Mesenchymal stem cell (in vitro differentiated cells and primary cell): ENCODE measurements around the gene WLS.

ENCODE experiments used
- DNase-seq: peaks from one replicate; pipeline ENCODE4 v3.0.0-alpha.2; 2013
- H2AFZ ChIP-seq: one replicate; pipeline ENCODE4 v1.6.1; 2013; ENCODE audit warnings: low read depth, mild to moderate bottlenecking, control low read depth, inconsistent platforms, low read length, moderate library complexity
- H2AK5ac ChIP-seq: 2 replicates; pipeline ENCODE4 v1.6.1; 2013; ENCODE audit warnings: low read length, moderate library complexity, mild to moderate bottlenecking, inconsistent platforms; ENCODE audit not compliant: severe bottlenecking
- H2BK120ac ChIP-seq: one replicate; pipeline ENCODE4 v1.6.1; 2013; ENCODE audit warnings: low read depth, mild to moderate bottlenecking, inconsistent platforms, low read length, moderate library complexity
- H2BK12ac ChIP-seq, 2 experiments: one replicate each; pipeline ENCODE4 v1.6.1; 2013; ENCODE audit warnings: inconsistent platforms in 2 of 2, low read length in 2 of 2, mild to moderate bottlenecking in 2 of 2, moderate library complexity in 2 of 2, control low read depth in 1 of 2
- H2BK15ac ChIP-seq: one replicate; pipeline ENCODE4 v1.6.1; 2013; ENCODE audit warnings: mild to moderate bottlenecking, low read depth, inconsistent platforms; ENCODE audit not compliant: poor library complexity, severe bottlenecking
- H2BK5ac ChIP-seq: 2 replicates; pipeline ENCODE4 v1.6.1; 2013; ENCODE audit warnings: low read depth, mild to moderate bottlenecking, low read length, control low read depth, inconsistent platforms; ENCODE audit not compliant: poor library complexity, severe bottlenecking
- H3K14ac ChIP-seq, 2 experiments: one replicate each; pipeline ENCODE4 v1.6.1; 2013; ENCODE audit warnings: inconsistent platforms in 2 of 2, low read length in 2 of 2, control low read depth in 1 of 2, mild to moderate bottlenecking in 1 of 2, moderate library complexity in 1 of 2
- H3K18ac ChIP-seq, 2 experiments: one replicate each; pipeline ENCODE4 v1.6.1; 2013; ENCODE audit warnings: inconsistent platforms in 2 of 2, low read length in 2 of 2, control low read depth in 1 of 2, low read depth in 1 of 2, mild to moderate bottlenecking in 1 of 2
- H3K23ac ChIP-seq, 2 experiments: one replicate each; pipeline ENCODE4 v1.6.1; 2013; ENCODE audit warnings: inconsistent platforms in 2 of 2, low read length in 2 of 2, mild to moderate bottlenecking in 2 of 2, moderate library complexity in 2 of 2, control low read depth in 1 of 2
- H3K27ac ChIP-seq: 2 replicates; pipeline ENCODE4 v1.5.1; 2013; ENCODE audit warnings: mild to moderate bottlenecking, moderate library complexity, low read length, control low read depth, inconsistent platforms; ENCODE audit not compliant: poor library complexity, severe bottlenecking
- H3K27me3 ChIP-seq, 2 experiments: 2 replicates each; pipeline versions ENCODE4 v1.6.1 to v1.7.0; 2013; ENCODE audit warnings: low read length in 2 of 2, mild to moderate bottlenecking in 2 of 2, moderate library complexity in 2 of 2, control low read depth in 1 of 2, inconsistent platforms in 1 of 2; ENCODE audit not compliant: control insufficient read depth in 1 of 2, insufficient read depth in 1 of 2
- H3K36me3 ChIP-seq, 2 experiments: 2 replicates each; pipeline versions ENCODE4 v1.6.1 to v1.7.0; 2013; ENCODE audit warnings: low read length in 2 of 2, control low read depth in 1 of 2, inconsistent platforms in 1 of 2, low read depth in 1 of 2, mild to moderate bottlenecking in 1 of 2; ENCODE audit not compliant: insufficient read depth in 2 of 2, control insufficient read depth in 1 of 2
- H3K4ac ChIP-seq, 2 experiments: one replicate each; pipeline ENCODE4 v1.6.1; 2013; ENCODE audit warnings: inconsistent platforms in 2 of 2, low read length in 2 of 2, mild to moderate bottlenecking in 2 of 2, moderate library complexity in 2 of 2, control low read depth in 1 of 2, low read depth in 1 of 2
- H3K4me1 ChIP-seq: 2 replicates; pipeline ENCODE4 v1.6.1; 2013; ENCODE audit warnings: low read depth, low read length, control low read depth; ENCODE audit not compliant: control insufficient read depth, insufficient read depth
- H3K4me2 ChIP-seq: 2 replicates; pipeline ENCODE4 v1.6.1; 2013; ENCODE audit warnings: low read length, mild to moderate bottlenecking, inconsistent platforms; ENCODE audit not compliant: poor library complexity, severe bottlenecking
- H3K4me3 ChIP-seq, 2 experiments: 2 replicates each; pipeline versions ENCODE4 v1.5.1 to v1.7.0; 2013; ENCODE audit warnings: low read length in 2 of 2, mild to moderate bottlenecking in 2 of 2, control low read depth in 1 of 2, low read depth in 1 of 2; ENCODE audit not compliant: insufficient read depth in 1 of 2
- H3K79me1 ChIP-seq: replicated peaks from 2 replicates; pipeline ENCODE4 v1.6.1; 2013; ENCODE audit warnings: mild to moderate bottlenecking, control low read depth, low read length, inconsistent platforms; ENCODE audit not compliant: poor library complexity, severe bottlenecking
- H3K9ac ChIP-seq: 2 replicates; pipeline ENCODE4 v1.7.0; 2013; ENCODE audit warnings: mild to moderate bottlenecking, low read length, moderate library complexity
- H3K9me3 ChIP-seq: 2 replicates; pipeline ENCODE4 v1.7.0; 2013; ENCODE audit warnings: mild to moderate bottlenecking, low read length; ENCODE audit not compliant: control insufficient read depth
- H4K8ac ChIP-seq: one replicate; pipeline ENCODE4 v1.6.1; 2013; ENCODE audit warnings: inconsistent platforms, mild to moderate bottlenecking, low read length, moderate library complexity
- H4K91ac ChIP-seq: one replicate; pipeline ENCODE4 v1.6.1; 2013; ENCODE audit warnings: mild to moderate bottlenecking, low read length, inconsistent platforms
- WGBS: methylation state at CpG from one replicate; pipeline ENCODE4 v1.1.7; 2013; ENCODE audit warnings: mixed read lengths; 5-methylcytosine and 5-hydroxymethylcytosine counted together

The WLS gene

GRCh38 chr1:68112835-68113243, 119.5 kb downstream of the WLS start:
- Histone ChIP-seq H3K23ac (no peak overlapping the region), H3K18ac (no peak overlapping the region), H3K4me1 (peaks cover 3% of the 10 kb centered on the region), H3K79me1 (no peaks in the 10 kb centered on the region), H2BK12ac (no peak overlapping the region), H2BK5ac (no peak overlapping the region), H2AK5ac (no peak overlapping the region), H3K9ac (no peak overlapping the region), H3K9me3 (no peaks in the 10 kb centered on the region), H3K27me3 (no peaks in the 10 kb centered on the region), H3K4me3 (no peak overlapping the region), H4K8ac (no peak overlapping the region), H3K4ac (no peak overlapping the region), H3K14ac (no peak overlapping the region), H2AFZ (no peak overlapping the region), H2BK120ac (no peak overlapping the region), H3K36me3 (peaks cover 0 to 7% of the 10 kb centered on the region in 2 experiments), H4K91ac (no peak overlapping the region), H3K4me2 (no peak overlapping the region), H2BK15ac (no peak overlapping the region), H3K27ac (no peak overlapping the region)
- 22% methylated on average over 5 of the region's 7 CpGs for WGBS
- peak; percentile 82 for DNase-seq

- Histone ChIP-seq H3K27ac (no peak overlapping the region), H3K79me1 (no peaks in the 10 kb centered on the region), H3K23ac (peak overlapping the region in 1 of 2 experiments; percentile 43), H2BK5ac (no peak overlapping the region), H3K18ac (no peak overlapping the region), H3K36me3 (peaks cover 0 to 2% of the 10 kb centered on the region in 2 experiments), H3K4ac (no peak overlapping the region), H2BK12ac (no peak overlapping the region), H3K27me3 (no peaks in the 10 kb centered on the region), H3K9me3 (no peaks in the 10 kb centered on the region), H2BK15ac (no peak overlapping the region), H2BK120ac (no peak overlapping the region), H3K9ac (peak overlapping the region; percentile 56), H2AK5ac (peak overlapping the region; percentile 45), H2AFZ (no peak overlapping the region), H3K14ac (no peak overlapping the region), H4K91ac (no peak overlapping the region), H3K4me1 (no peaks in the 10 kb centered on the region), H3K4me3 (no peak overlapping the region), H4K8ac (no peak overlapping the region), H3K4me2 (no peak overlapping the region)
- DNase-seq, result peak; percentile 58
- 75% methylated on average over 6 of the region's 7 CpGs for WGBS
Observed at GRCh38 chr1:68111519-68112436, 120.5 kb downstream of the WLS start.

- Histone ChIP-seq H3K9me3 (no peaks in the 10 kb centered on the region), H3K79me1 (no peaks in the 10 kb centered on the region), H2BK15ac (no peak overlapping the region), H2BK5ac (no peak overlapping the region), H3K14ac (no peak overlapping the region), H3K23ac (no peak overlapping the region), H2AFZ (no peak overlapping the region), H3K27me3 (no peaks in the 10 kb centered on the region), H3K4me3 (no peak overlapping the region), H3K9ac (no peak overlapping the region), H3K27ac (no peak overlapping the region), H3K18ac (no peak overlapping the region), H4K91ac (no peak overlapping the region), H2BK12ac (no peak overlapping the region), H4K8ac (no peak overlapping the region), H3K4ac (no peak overlapping the region), H3K36me3 (no peaks in the 10 kb centered on the region), H3K4me1 (peaks cover 5% of the 10 kb centered on the region), H2BK120ac (no peak overlapping the region), H3K4me2 (no peak overlapping the region), H2AK5ac (no peak overlapping the region)
- WGBS, result 69% methylated on average over 6 of the region's 8 CpGs
- no peak for DNase-seq
Observed at GRCh38 chr1:68107771-68108170, 124.6 kb downstream of the WLS start.

GRCh38 chr1:68103884-68104554, 128.3 kb downstream of the WLS start:
- 82% methylated on average over 5 of the region's 5 CpGs for WGBS
- H2BK15ac ChIP-seq, result no peak overlapping the region
- H3K79me1 ChIP-seq, result no peaks in the 10 kb centered on the region
- H3K9me3 ChIP-seq, result no peaks in the 10 kb centered on the region
- H3K27ac ChIP-seq, result no peak overlapping the region
- H3K23ac ChIP-seq, result no peak overlapping the region
- peak; percentile 22 for DNase-seq
- H4K91ac ChIP-seq, result no peak overlapping the region
- no peak overlapping the region for H2BK120ac ChIP-seq
- peak overlapping the region in 1 of 2 experiments; percentile 38 for H3K18ac ChIP-seq
- H2AFZ ChIP-seq, result no peak overlapping the region
- no peak overlapping the region for H3K4me3 ChIP-seq
- no peak overlapping the region for H2BK5ac ChIP-seq
- no peaks in the 10 kb centered on the region for H3K27me3 ChIP-seq
- no peak overlapping the region for H3K14ac ChIP-seq
- H3K4me1 ChIP-seq, result peaks cover 5% of the 10 kb centered on the region
- no peak overlapping the region for H4K8ac ChIP-seq
- no peak overlapping the region for H3K4ac ChIP-seq
- peak overlapping the region; percentile 13 for H3K9ac ChIP-seq
- no peak overlapping the region for H3K4me2 ChIP-seq
- H3K36me3 ChIP-seq, result no peaks in the 10 kb centered on the region
- no peak overlapping the region for H2BK12ac ChIP-seq
- no peak overlapping the region for H2AK5ac ChIP-seq
